ENCODE data around the gene C1QB. TPM values are rescaled to one million over a fixed set of nuclear protein-coding genes. Genes with fewer than 3 reads are reported as not detected.

C1QB gene
- total RNA-seq, 4 donors from 2014 or later: 252 to 592 (median 411) TPM

GRCh38 chr1:22689505-22689904, 36.5 kb downstream of the C1QB start:
- Histone ChIP-seq H3K27me3 (peaks cover 2 to 9% of the 10 kb centered on the region in 2 donors), H3K4me1 (no peaks in the 10 kb centered on the region), H3K9me3 (no peaks in the 10 kb centered on the region), H3K27ac (no peak overlapping the region), H3K4me3 (no peak overlapping the region), H3K36me3 (no peaks in the 10 kb centered on the region)
- no peak for DNase-seq (ENCODE audit: low spot score in 2 of 2)
- 74 to 79% methylated on average over 11 of the region's 11 CpGs for WGBS, 2 donors
- TF ChIP-seq POLR2A (IDR thresholded peaks at IDR 0.05): no peak
- no peak for TF ChIP-seq CTCF (IDR thresholded peaks at IDR 0.05)
- no peak for TF ChIP-seq EP300 (IDR thresholded peaks at IDR 0.05)

GRCh38 chr1:22691031-22691753, 38.2 kb downstream of the C1QB start:
- Histone ChIP-seq H3K27me3 (peaks cover 0 to 2% of the 10 kb centered on the region in 2 donors), H3K4me1 (no peaks in the 10 kb centered on the region), H3K4me3 (no peak overlapping the region), H3K27ac (no peak overlapping the region), H3K9me3 (no peaks in the 10 kb centered on the region), H3K36me3 (no peaks in the 10 kb centered on the region)
- DNase-seq (ENCODE audit: low spot score in 2 of 2): no peak
- TF ChIP-seq CTCF (IDR thresholded peaks at IDR 0.05) (no peak), POLR2A (IDR thresholded peaks at IDR 0.05) (no peak)
- 67 to 68% methylated on average over 13 of the region's 13 CpGs for WGBS, 2 donors

GRCh38 chr1:22694172-22694571, 41.1 kb downstream of the C1QB start:
- H3K27me3 ChIP-seq: peaks cover 0 to 2% of the 10 kb centered on the region in 2 donors
- H3K4me3 ChIP-seq: no peak overlapping the region
- no peaks in the 10 kb centered on the region for H3K4me1 ChIP-seq
- H3K9me3 ChIP-seq: no peaks in the 10 kb centered on the region
- 91% methylated on average over 5 of the region's 5 CpGs for WGBS, 2 donors
- DNase-seq (ENCODE audit: low spot score in 2 of 2): no peak
- TF ChIP-seq POLR2A (IDR thresholded peaks at IDR 0.05): no peak
- no peak for TF ChIP-seq EP300 (IDR thresholded peaks at IDR 0.05)
- no peak for TF ChIP-seq CTCF (IDR thresholded peaks at IDR 0.05)
- H3K36me3 ChIP-seq: no peaks in the 10 kb centered on the region
- no peak overlapping the region for H3K27ac ChIP-seq

- H3K9me3 ChIP-seq: no peaks in the 10 kb centered on the region
- no peak overlapping the region for H3K27ac ChIP-seq
- TF ChIP-seq POLR2A (IDR thresholded peaks at IDR 0.05) (no peak), CTCF (IDR thresholded peaks at IDR 0.05) (no peak), EP300 (IDR thresholded peaks at IDR 0.05) (no peak)
- no peak for DNase-seq (ENCODE audit: low spot score in 2 of 2)
- H3K4me3 ChIP-seq: no peak overlapping the region
- no peaks in the 10 kb centered on the region for H3K36me3 ChIP-seq
- H3K27me3 ChIP-seq: no peaks in the 10 kb centered on the region
- WGBS, 2 donors: 81 to 83% methylated on average over 3 of the region's 3 CpGs
- no peaks in the 10 kb centered on the region for H3K4me1 ChIP-seq
These were observed 43.6 kb downstream of the C1QB start for GRCh38 chr1:22696610-22697009.

- no peak for DNase-seq (ENCODE audit: low spot score in 2 of 2)
- Histone ChIP-seq H3K4me1 (no peaks in the 10 kb centered on the region), H3K4me3 (no peak overlapping the region), H3K36me3 (no peaks in the 10 kb centered on the region), H3K9me3 (no peaks in the 10 kb centered on the region), H3K27ac (no peak overlapping the region), H3K27me3 (no peaks in the 10 kb centered on the region)
- no peak for TF ChIP-seq CTCF (IDR thresholded peaks at IDR 0.05)
- no peak for TF ChIP-seq EP300 (IDR thresholded peaks at IDR 0.05)
- TF ChIP-seq POLR2A (IDR thresholded peaks at IDR 0.05): no peak
- WGBS, 2 donors: 74 to 76% methylated on average over 5 of the region's 5 CpGs
These were observed 44.9 kb downstream of the C1QB start for GRCh38 chr1:22697980-22698379.
